Osteoblast (primary cell): ENCODE measurements around the gene KCNN3. TPM values are rescaled to one million over a fixed set of nuclear protein-coding genes. Genes with fewer than 3 reads are reported as not detected.
"Not testable (repeated sequence)": the region's sequence is repeated elsewhere in the genome, so short reads cannot be mapped to it uniquely, and the experiment has no call there.

Experiments used
- DNase-seq: peaks from one replicate; pipeline ENCODE4 v3.0.0; 2011; ENCODE audit warnings: low spot score, mixed read lengths; ENCODE audit not compliant: insufficient read length; ENCODE audit errors: missing footprints
- H2AFZ ChIP-seq: 2 replicates; pipeline ENCODE4 v1.6.0; 2011; ENCODE audit warnings: mild to moderate bottlenecking, low read length
- H3K27ac ChIP-seq: 2 replicates; pipeline ENCODE4 v1.5.1; 2011; ENCODE audit warnings: mild to moderate bottlenecking, low read depth, low read length, moderate library complexity
- H3K27me3 ChIP-seq: 2 replicates; pipeline ENCODE4 v1.6.0; 2012; ENCODE audit warnings: mild to moderate bottlenecking, control low read depth, inconsistent platforms, low read length, moderate library complexity; ENCODE audit not compliant: insufficient read depth
- H3K36me3 ChIP-seq: 2 replicates; pipeline ENCODE4 v1.5.1; 2011; ENCODE audit warnings: mild to moderate bottlenecking, low read length, control low read depth, moderate library complexity; ENCODE audit not compliant: insufficient read depth
- H3K4me1 ChIP-seq: 2 replicates; pipeline ENCODE4 v1.5.1; 2011; ENCODE audit warnings: mild to moderate bottlenecking, low read length, control low read depth, moderate library complexity; ENCODE audit not compliant: insufficient read depth
- H3K4me2 ChIP-seq: 2 replicates; pipeline ENCODE4 v1.6.0; 2011; ENCODE audit warnings: mild to moderate bottlenecking, low read length; ENCODE audit not compliant: insufficient read depth
- H3K4me3 ChIP-seq: fragments of 200-600 bp; sonication (generic); 3 replicates; pipeline ENCODE4 v1.5.1; 2012; ENCODE audit warnings: mild to moderate bottlenecking, low read length, inconsistent platforms; ENCODE audit not compliant: insufficient read depth
- H3K79me2 ChIP-seq: 2 replicates; pipeline ENCODE4 v1.6.0; 2012; ENCODE audit warnings: mild to moderate bottlenecking, low read length, control low read depth, inconsistent platforms; ENCODE audit not compliant: insufficient read depth
- H3K9me3 ChIP-seq: 2 replicates; pipeline ENCODE4 v1.5.1; 2011; ENCODE audit warnings: low read depth, low read length, control low read depth
- H4K20me1 ChIP-seq: 2 replicates; pipeline ENCODE4 v1.6.0; 2012; ENCODE audit warnings: mild to moderate bottlenecking, low read length, control low read depth; ENCODE audit not compliant: insufficient read depth
- total RNA-seq: library from RNA; depleted of rRNA; stranded (reverse); fragments of >200 nt; gene quantifications from 2 replicates; pipeline ENCODE4 v1.2.3, GENCODE V29; 2012
- TF ChIP-seq, protein P1 (sequence below): IDR thresholded peaks from 2 replicates; pipeline ENCODE4 v1.5.1; 2011; ENCODE audit warnings: mild to moderate bottlenecking, low read depth, low read length, moderate library complexity; ENCODE audit errors: extremely low read depth

Gene KCNN3
- total RNA-seq, 1 donor = under 0.01 TPM

DNA sequence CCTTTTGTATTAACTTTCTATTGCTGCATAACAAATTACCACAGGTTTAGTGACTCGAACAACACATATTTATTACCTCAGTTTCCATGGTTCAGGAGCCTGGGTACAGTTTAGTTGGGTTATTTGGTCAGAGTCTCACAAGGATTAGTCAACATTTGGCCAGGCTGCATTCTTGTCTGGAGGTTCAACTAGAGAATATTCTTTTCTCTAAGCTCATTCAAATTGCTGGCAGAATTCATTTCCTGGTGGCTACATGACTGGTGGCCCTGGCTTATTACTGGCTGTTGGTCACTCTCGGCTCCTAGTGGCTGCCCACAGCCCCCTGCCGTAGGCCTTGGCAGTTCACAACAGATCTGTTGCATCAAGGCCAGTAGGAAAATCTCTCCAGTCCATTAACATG lies 181.0 kb downstream of the KCNN3 start:
- DNase-seq = no peak
- Histone ChIP-seq H3K36me3 (no peaks in the 10 kb centered on the region), H3K79me2 (no peaks in the 10 kb centered on the region), H3K9me3 (no peaks in the 10 kb centered on the region), H3K4me3 (no peak overlapping the region), H3K27ac (no peak overlapping the region), H3K27me3 (peaks cover 17% of the 10 kb centered on the region), H3K4me1 (no peaks in the 10 kb centered on the region), H4K20me1 (no peaks in the 10 kb centered on the region), H2AFZ (no peak overlapping the region), H3K4me2 (no peak overlapping the region)
- TF ChIP-seq, protein P1, sequence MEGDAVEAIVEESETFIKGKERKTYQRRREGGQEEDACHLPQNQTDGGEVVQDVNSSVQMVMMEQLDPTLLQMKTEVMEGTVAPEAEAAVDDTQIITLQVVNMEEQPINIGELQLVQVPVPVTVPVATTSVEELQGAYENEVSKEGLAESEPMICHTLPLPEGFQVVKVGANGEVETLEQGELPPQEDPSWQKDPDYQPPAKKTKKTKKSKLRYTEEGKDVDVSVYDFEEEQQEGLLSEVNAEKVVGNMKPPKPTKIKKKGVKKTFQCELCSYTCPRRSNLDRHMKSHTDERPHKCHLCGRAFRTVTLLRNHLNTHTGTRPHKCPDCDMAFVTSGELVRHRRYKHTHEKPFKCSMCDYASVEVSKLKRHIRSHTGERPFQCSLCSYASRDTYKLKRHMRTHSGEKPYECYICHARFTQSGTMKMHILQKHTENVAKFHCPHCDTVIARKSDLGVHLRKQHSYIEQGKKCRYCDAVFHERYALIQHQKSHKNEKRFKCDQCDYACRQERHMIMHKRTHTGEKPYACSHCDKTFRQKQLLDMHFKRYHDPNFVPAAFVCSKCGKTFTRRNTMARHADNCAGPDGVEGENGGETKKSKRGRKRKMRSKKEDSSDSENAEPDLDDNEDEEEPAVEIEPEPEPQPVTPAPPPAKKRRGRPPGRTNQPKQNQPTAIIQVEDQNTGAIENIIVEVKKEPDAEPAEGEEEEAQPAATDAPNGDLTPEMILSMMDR = no peak

DNA sequence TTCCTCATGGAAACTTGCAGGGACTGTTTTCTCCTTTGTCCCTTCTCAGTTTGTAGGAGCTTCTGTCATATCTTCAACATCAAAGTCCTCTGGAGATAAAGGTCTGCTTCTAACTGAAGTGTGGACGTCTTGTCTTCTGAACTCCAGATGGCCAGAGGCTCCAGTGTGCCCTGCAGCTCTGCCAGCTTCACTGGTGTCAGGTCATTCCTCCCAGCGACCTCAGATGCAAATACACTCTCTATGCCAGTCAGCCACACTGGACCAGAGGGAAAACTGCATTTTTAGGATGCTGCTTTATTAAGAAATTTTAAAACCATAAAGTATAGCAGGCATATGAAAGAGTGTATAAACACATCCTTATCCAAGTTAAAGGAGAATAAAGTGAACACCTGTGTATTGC lies 183.6 kb downstream of the KCNN3 start:
- H3K27ac ChIP-seq = no peak overlapping the region
- no peaks in the 10 kb centered on the region for H4K20me1 ChIP-seq
- H3K79me2 ChIP-seq = no peaks in the 10 kb centered on the region
- DNase-seq = no peak
- TF ChIP-seq, protein P1 = no peak
- no peaks in the 10 kb centered on the region for H3K9me3 ChIP-seq
- no peak overlapping the region for H3K4me3 ChIP-seq
- H3K4me2 ChIP-seq = no peak overlapping the region
- H3K36me3 ChIP-seq = no peaks in the 10 kb centered on the region
- H3K27me3 ChIP-seq = peaks cover 21% of the 10 kb centered on the region
- no peaks in the 10 kb centered on the region for H3K4me1 ChIP-seq
- H2AFZ ChIP-seq = no peak overlapping the region

DNA sequence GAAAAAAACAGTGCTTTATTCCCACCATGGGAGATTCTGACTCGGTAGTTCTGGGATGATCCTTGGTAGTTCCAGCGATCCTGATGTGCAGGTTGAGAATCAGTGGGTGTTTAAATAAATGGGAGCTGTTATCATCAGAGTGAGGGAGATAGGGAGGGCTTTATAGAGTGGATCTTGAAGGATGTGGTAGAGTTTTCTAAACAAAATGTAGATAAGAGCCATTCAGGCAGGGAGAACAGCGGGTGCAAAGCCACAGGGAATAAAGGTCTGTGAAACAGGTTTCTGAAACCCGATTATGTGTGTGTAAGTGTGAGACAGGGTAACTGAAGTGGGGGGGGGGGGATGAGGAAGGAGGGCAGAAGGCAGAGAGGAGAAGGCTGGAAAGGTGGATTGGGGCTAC lies 186.3 kb downstream of the KCNN3 start:
- H3K4me3 ChIP-seq = no peak overlapping the region
- H3K9me3 ChIP-seq = no peaks in the 10 kb centered on the region
- no peaks in the 10 kb centered on the region for H4K20me1 ChIP-seq
- no peak overlapping the region for H3K4me2 ChIP-seq
- H3K27ac ChIP-seq = no peak overlapping the region
- no peaks in the 10 kb centered on the region for H3K4me1 ChIP-seq
- no peaks in the 10 kb centered on the region for H3K36me3 ChIP-seq
- no peak for DNase-seq
- TF ChIP-seq, protein P1 = no peak
- peaks cover 21% of the 10 kb centered on the region for H3K27me3 ChIP-seq
- H3K79me2 ChIP-seq = no peaks in the 10 kb centered on the region
- H2AFZ ChIP-seq = no peak overlapping the region

DNA sequence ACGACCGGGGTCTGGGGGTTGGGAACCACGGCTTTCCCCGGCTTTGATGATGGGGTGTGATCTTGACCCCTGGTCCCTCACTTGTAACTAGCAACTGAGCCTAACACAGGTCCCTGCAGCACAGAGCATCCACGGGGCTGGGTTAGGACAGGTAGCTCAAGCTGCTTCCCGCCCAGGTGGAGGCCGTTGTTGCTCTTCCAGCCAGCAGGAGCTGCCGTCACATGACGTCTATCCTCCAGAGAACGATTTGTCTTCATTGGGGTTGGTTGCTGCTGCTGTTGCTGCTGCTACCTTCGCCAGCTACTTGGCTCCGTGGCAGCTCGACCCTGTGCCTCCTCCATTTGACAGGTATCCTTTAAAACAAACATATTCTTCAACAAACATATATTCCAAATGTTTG lies 187.8 kb downstream of the KCNN3 start:
- Histone ChIP-seq H3K79me2 (no peaks in the 10 kb centered on the region), H3K4me3 (no peak overlapping the region), H3K4me1 (no peaks in the 10 kb centered on the region), H3K27me3 (peaks cover 12% of the 10 kb centered on the region), H4K20me1 (no peaks in the 10 kb centered on the region), H3K36me3 (no peaks in the 10 kb centered on the region), H3K4me2 (no peak overlapping the region), H2AFZ (no peak overlapping the region), H3K9me3 (no peaks in the 10 kb centered on the region), H3K27ac (no peak overlapping the region)
- TF ChIP-seq, protein P1 = no peak
- DNase-seq = no peak

DNA sequence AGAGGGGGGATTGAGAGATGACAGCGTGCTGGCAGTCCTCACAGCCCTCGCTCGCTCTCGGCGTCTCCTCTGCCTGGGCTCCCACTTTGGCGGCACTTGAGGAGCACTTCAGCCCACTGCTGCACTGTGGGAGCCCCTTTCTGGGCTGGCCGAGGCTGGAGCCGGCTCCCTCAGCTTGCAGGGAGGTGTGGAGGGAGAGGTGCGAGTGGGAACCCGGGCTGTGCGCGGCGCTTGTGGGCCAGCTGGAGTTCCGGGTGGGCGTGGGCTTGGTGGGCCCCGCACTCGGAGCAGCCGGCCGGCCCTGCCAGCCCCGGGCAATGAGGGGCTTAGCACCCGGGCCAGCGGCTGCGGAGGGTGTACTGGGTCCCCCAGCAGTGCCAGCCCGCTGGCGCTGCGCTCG lies 192.2 kb downstream of the KCNN3 start:
- not testable (repeated sequence) for H3K9me3 ChIP-seq

DNA sequence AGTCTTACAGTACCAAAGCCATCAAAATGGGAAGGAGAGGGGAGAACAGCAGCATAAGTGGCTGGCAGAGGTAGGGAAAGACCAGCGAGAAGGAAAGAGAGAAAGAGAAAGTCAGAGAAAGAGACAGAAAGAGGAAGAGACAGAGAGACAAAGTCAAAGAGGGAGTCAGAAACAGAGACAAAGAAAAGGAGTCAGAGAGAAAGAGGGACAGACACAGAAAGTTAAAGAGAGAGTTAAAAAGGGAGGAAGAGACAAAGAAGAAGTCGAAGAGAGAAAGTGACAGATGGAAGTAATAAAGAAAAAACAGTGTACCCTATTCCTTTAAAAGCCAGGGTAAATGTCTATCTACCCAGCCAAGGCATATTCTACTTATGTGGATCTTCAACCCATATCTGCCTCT lies 193.2 kb downstream of the KCNN3 start:
- H3K4me3 ChIP-seq, H2AFZ ChIP-seq, H3K27ac ChIP-seq, DNase-seq, H3K9me3 ChIP-seq, H3K4me2 ChIP-seq, H3K79me2 ChIP-seq, H3K4me1 ChIP-seq, H4K20me1 ChIP-seq, H3K27me3 ChIP-seq, H3K36me3 ChIP-seq: not testable (repeated sequence)

More for the DNA sequence above, 192.2 kb downstream of the KCNN3 start:
- not testable (repeated sequence) for H3K27ac ChIP-seq, H3K36me3 ChIP-seq, H2AFZ ChIP-seq, DNase-seq, H3K4me3 ChIP-seq, H3K27me3 ChIP-seq, H4K20me1 ChIP-seq, H3K4me2 ChIP-seq, H3K4me1 ChIP-seq, H3K79me2 ChIP-seq
